Activated B cell treated with CpG ODN at 0.5 μM for 24 hours (primary cell): ENCODE measurements around the gene CAPN8. TPM values are rescaled to one million over a fixed set of nuclear protein-coding genes. Genes with fewer than 3 reads are reported as not detected.

ENCODE experiments used
- ATAC-seq: fragments of 200-7000 bp; cut with Tn5 transposase; one replicate; pipeline ENCODE4 v1.10.0; 2021; ENCODE audit warnings: low read depth, mild to moderate bottlenecking, moderate library complexity
- CTCF ChIA-PET: fragments of 350-600 bp; sonication (Branson Sonifier 250); formaldehyde crosslinking; loops from one replicate; lab custom pipeline; 2021; ENCODE audit warnings: antibody characterized with exemption; lab: Charles Lee
- POLR2A ChIA-PET: fragments of 350-600 bp; sonication (Branson Sonifier 250); formaldehyde crosslinking; loops from one replicate; lab custom pipeline; 2021; ENCODE audit warnings: antibody characterized with exemption; lab: Charles Lee
- DNase-seq: peaks from one replicate; pipeline ENCODE4 v3.0.0; 2022
- H3K27ac Mint-ChIP-seq: one replicate; pipeline ENCODE4 v1.8.0; 2020; ENCODE audit warnings: mixed read lengths
- H3K27me3 Mint-ChIP-seq: one replicate; pipeline ENCODE4 v1.8.0; 2021; ENCODE audit warnings: mixed read lengths
- H3K36me3 Mint-ChIP-seq: one replicate; pipeline ENCODE4 v1.8.0; 2021; ENCODE audit warnings: low read depth, mixed read lengths
- H3K4me1 Mint-ChIP-seq: one replicate; pipeline ENCODE4 v1.8.0; 2021; ENCODE audit warnings: mixed read lengths
- H3K4me3 Mint-ChIP-seq: one replicate; pipeline ENCODE4 v1.8.0; 2020; ENCODE audit warnings: mild to moderate bottlenecking, mixed read lengths
- H3K9me3 Mint-ChIP-seq: one replicate; pipeline ENCODE4 v1.8.0; 2020; ENCODE audit warnings: mixed read lengths
- intact Hi-C: fragments of 100-400 bp; cut with micrococcal nuclease; formaldehyde crosslinking; loops from one replicate; pipeline ENCODE4 v1.15.1; 2024
- total RNA-seq: library from RNA; stranded (reverse); gene quantifications from 2 replicates; pipeline ENCODE4 v1.2.3, GENCODE V29; 2022
- TF ChIP-seq, protein P1 (sequence below): fragments of 200-600 bp; IDR thresholded peaks from one replicate; pipeline ENCODE4 v1.8.0; 2022; ENCODE audit warnings: antibody characterized with exemption, mild to moderate bottlenecking

Gene CAPN8
- total RNA-seq, 1 donor from 2014 or later, result not detected

DNA sequence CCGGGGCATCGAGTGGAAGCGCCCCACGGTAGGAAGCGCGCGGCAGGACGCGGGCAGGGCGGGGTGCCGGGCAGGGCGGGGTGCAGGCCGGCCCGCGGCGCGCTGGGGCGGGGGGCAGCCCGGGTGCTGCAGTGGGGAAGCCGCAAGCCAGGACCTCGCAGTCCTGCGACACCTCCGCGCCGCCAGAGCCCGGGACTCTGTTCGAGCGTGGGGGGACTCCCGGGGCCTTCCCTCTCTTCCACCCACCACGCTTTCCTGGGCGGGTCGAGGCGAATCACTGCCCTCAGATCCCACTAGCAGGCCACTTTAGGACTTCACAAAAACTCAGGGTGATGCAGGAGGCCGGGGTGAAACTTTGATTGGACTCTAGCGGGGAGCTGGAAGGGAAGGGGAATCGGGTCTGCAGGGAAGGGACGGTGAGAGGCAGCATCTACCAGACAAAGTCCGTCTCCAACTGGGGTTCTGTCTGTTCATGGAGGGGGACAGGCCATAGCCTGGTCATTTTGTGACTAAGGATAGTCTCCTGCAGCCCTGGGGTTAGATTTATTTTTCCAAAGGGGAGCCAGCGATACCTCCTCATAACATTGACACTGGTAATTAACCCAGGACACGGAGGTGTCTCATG lies 47.5 kb upstream of the CAPN8 start:
- POLR2A ChIA-PET, result interaction anchor here (0.5 to 2.5 kb wide), 7 partner anchors 12 to 1000 kb away, joined by 3 to 10 read pairs (median 6); no protein-coding TSS in a partner anchor
- no peaks in the 10 kb centered on the region for H3K27me3 Mint-ChIP-seq
- H3K4me3 Mint-ChIP-seq, result peak overlapping the region; percentile 86

DNA sequence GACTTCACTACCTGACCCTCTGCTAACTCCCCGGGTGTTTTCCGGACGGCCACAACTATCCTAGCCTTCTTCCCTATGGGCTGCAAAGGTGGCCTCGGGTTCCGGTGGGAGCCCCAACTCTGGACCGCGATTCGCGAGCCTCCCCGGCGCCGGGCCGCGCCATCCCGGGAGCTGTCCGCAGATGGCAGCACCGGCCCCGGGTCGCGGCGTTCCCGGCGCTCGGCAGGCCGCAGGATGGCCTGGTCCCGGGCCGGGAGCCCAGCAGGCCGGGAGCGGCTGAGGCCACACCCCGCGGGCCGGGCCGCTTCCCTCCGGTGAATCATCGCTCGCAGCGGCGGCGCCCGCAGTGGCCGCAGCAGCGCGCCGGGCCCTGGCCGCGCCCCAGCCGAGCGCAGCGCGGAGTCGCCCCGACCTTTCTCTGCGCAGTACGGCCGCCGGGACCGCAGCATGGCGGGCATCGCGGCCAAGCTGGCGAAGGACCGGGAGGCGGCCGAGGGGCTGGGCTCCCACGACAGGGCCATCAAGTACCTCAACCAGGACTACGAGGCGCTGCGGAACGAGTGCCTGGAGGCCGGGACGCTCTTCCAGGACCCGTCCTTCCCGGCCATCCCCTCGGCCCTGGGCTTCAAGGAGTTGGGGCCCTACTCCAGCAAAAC lies 46.8 kb upstream of the CAPN8 start, which contains the start of gene CAPN2:
TSS of gene CAPN2 (plus strand) at position 346 of the 656 bp plus-strand sequence. CDS start at position 448, 102 bp downstream.
- peak within 1 kb of the TSS; percentile 72 for H3K27ac Mint-ChIP-seq
- DNase-seq (peak; percentile 67), ATAC-seq (peak; percentile 74)
- H3K36me3 Mint-ChIP-seq, result peaks cover 3% of the 10 kb centered on the region
- ChIA-PET CTCF (interaction anchor here (0.6 to 3.2 kb wide), 5 partner anchors 10 to 37 kb away, joined by 3 to 42 read pairs (median 10); no protein-coding TSS in a partner anchor), POLR2A (interaction anchor here (1.0 to 2.5 kb wide), 6 partner anchors 13 to 999 kb away, joined by 3 to 10 read pairs (median 6); no protein-coding TSS in a partner anchor)
- no peaks in the 10 kb centered on the region for H3K27me3 Mint-ChIP-seq
- H3K4me1 Mint-ChIP-seq, result peaks cover 49% of the 10 kb centered on the region
- no peaks in the 10 kb centered on the region for H3K9me3 Mint-ChIP-seq
- H3K4me3 Mint-ChIP-seq, result peak within 1 kb of the TSS; percentile 86
- intact Hi-C loops, result loop anchor here (1.0 to 5.0 kb wide), 5 partner anchors 14 to 620 kb away; partner anchors contain the start of genes NVL and TP53BP2
- TF ChIP-seq, protein P1, sequence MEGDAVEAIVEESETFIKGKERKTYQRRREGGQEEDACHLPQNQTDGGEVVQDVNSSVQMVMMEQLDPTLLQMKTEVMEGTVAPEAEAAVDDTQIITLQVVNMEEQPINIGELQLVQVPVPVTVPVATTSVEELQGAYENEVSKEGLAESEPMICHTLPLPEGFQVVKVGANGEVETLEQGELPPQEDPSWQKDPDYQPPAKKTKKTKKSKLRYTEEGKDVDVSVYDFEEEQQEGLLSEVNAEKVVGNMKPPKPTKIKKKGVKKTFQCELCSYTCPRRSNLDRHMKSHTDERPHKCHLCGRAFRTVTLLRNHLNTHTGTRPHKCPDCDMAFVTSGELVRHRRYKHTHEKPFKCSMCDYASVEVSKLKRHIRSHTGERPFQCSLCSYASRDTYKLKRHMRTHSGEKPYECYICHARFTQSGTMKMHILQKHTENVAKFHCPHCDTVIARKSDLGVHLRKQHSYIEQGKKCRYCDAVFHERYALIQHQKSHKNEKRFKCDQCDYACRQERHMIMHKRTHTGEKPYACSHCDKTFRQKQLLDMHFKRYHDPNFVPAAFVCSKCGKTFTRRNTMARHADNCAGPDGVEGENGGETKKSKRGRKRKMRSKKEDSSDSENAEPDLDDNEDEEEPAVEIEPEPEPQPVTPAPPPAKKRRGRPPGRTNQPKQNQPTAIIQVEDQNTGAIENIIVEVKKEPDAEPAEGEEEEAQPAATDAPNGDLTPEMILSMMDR, result no peak

More for the DNA sequence above, 47.5 kb upstream of the CAPN8 start:
- Mint-ChIP-seq H3K4me1 (peaks cover 55% of the 10 kb centered on the region), H3K9me3 (no peaks in the 10 kb centered on the region), H3K36me3 (peaks cover 3% of the 10 kb centered on the region), H3K27ac (peak overlapping the region; percentile 72)
- DNase-seq (peak; percentile 45), ATAC-seq (peak; percentile 46)
- CTCF ChIA-PET, result interaction anchor here (0.6 to 3.2 kb wide), 5 partner anchors 10 to 36 kb away, joined by 3 to 42 read pairs (median 10); no protein-coding TSS in a partner anchor
- TF ChIP-seq, protein P1, result no peak
- intact Hi-C loops, result loop anchor here (1.0 to 5.0 kb wide), 6 partner anchors 13 to 619 kb away; partner anchors contain the start of genes NVL and TP53BP2

DNA sequence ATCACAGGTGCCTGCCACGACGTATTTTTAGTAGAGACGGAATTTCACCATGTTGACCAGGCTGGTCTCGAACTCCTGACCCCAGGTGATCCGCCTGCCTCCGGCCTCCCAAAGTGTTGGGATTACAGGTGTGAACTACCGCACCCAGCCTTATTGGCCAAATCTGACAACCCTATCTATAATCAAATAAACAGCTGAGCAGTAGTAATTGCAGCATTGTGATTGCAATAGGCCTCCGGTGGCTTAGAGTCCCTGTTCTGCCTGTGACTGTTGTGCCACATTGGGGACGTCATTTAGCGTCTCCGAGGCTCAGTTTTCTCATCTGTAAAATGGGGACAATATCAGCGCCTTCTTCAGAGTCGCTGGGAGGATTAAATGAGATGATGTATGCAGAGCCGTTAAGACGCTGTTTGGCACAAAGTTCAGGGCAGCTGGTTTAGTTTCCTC lies 46.3 kb upstream of the CAPN8 start:
- Mint-ChIP-seq H3K27ac (no peak overlapping the region), H3K36me3 (no peaks in the 10 kb centered on the region), H3K4me3 (peak overlapping the region; percentile 76), H3K27me3 (no peaks in the 10 kb centered on the region), H3K9me3 (no peaks in the 10 kb centered on the region), H3K4me1 (peaks cover 43% of the 10 kb centered on the region)
- no peak for DNase-seq
- intact Hi-C loops, result loop anchor here (1.0 to 5.0 kb wide), 5 partner anchors 13 to 621 kb away; partner anchors contain the start of genes NVL and TP53BP2
- ChIA-PET CTCF (interaction anchor here (2.8 to 3.2 kb wide), 3 partner anchors 13 to 37 kb away, joined by 10 to 42 read pairs (median 14); no protein-coding TSS in a partner anchor), POLR2A (interaction anchor here (1.0 to 2.5 kb wide), 4 partner anchors 13 to 135 kb away, joined by 3 to 10 read pairs (median 8); no protein-coding TSS in a partner anchor)
- peak; percentile 3 for ATAC-seq
- TF ChIP-seq, protein P1, result no peak

DNA sequence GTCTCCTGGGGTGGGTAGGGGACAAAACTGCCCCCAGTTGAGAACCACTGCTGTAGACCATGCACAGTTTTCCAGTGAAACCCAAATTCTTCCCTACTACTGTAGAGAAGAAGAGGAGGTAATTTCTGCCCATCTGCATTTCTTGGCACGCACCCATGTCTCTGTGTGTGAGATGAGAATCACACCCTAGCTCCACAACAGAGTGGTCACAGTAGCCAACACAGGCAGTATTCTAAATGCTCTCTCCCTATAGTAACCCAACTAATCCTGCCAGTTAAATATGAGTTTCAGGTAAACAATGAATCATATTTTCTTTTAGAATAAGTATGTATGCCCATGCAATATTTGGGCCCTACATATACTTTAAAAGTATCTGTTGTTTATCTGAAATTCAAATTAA lies 45.7 kb upstream of the CAPN8 start:
- peaks cover 37% of the 10 kb centered on the region for H3K4me1 Mint-ChIP-seq
- POLR2A ChIA-PET, result interaction anchor here (0.6 kb wide), 1 partner anchor 281 kb away, joined by 4 read pairs; no protein-coding TSS in a partner anchor
- peak overlapping the region; percentile 76 for H3K4me3 Mint-ChIP-seq
- no peaks in the 10 kb centered on the region for H3K27me3 Mint-ChIP-seq
- DNase-seq, result no peak
- no peaks in the 10 kb centered on the region for H3K36me3 Mint-ChIP-seq
- no peak for ATAC-seq
- CTCF ChIA-PET, result interaction anchor here (1.0 to 3.2 kb wide), 4 partner anchors 12 to 64 kb away, joined by 3 to 42 read pairs (median 12); no protein-coding TSS in a partner anchor
- H3K9me3 Mint-ChIP-seq, result no peaks in the 10 kb centered on the region
- TF ChIP-seq, protein P1, result no peak
- no peak overlapping the region for H3K27ac Mint-ChIP-seq
- intact Hi-C loops, result loop anchor here (5.0 kb wide), 3 partner anchors 136 to 621 kb away; partner anchors contain the start of genes NVL and TP53BP2
